Frontal cortex (tissue), 4 donors: Measurements from ENCODE around the gene ANAPC10. TPM values are rescaled to one million over a fixed set of nuclear protein-coding genes. Genes with fewer than 3 reads are reported as not detected.
A peak's percentile ranks its signal among the peaks of the same experiment; 100 is the strongest.
"Not testable (repeated sequence)": the region's sequence is repeated elsewhere in the genome, so short reads cannot be mapped to it uniquely, and the experiment has no call there.

ENCODE experiments used
- DNase-seq, 2 donors: peaks; one replicate each; pipeline ENCODE4 v3.0.0; 2012; ENCODE audit warnings: low spot score in 2 of 2
- FAIRE-seq: peaks from 2 replicates; lab custom pipeline; 2012; peaks lifted over from hg19 to GRCh38; lab: Jason Lieb, UNC
- total RNA-seq: library from RNA; depleted of rRNA; stranded (reverse); fragments of >200 nt; gene quantifications from one replicate; pipeline ENCODE4 v1.2.3, GENCODE V29; 2014
- donor health status: control.
- donor health status: control.
- donor health status: control.

ANAPC10 gene
- total RNA-seq = 29.3 TPM

- no peak for FAIRE-seq
- peak; percentile 73 to 74 for DNase-seq
These were observed at the start of gene ANAPC10, which contains the start of gene ABCE1 for GRCh38 chr4:145097821-145098674. ANAPC10 (minus strand) TSS chr4:145098196; CDS start chr4:145096099, 2,097 bp downstream. ABCE1 (plus strand) TSS chr4:145098311; CDS start chr4:145104413, 6,102 bp downstream.

DNA sequence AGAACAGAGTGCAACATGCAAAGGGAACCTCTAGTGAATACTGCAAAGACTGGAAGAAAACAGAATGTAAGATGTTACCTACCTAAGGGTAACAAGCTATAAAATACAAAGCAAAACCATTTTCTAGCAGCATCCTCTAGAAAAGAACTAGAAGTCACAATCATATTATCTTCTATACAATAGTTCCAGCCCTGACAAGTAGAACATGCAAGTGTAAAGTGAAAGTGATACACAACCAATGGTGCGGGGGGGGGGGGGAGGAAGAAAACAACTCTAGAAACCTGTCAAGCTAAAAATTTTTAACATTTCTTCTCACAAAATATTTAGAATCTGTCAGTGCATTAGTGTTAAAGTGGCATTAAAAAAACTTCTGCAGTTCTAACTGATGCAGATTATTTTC lies 38.2 kb upstream of the ANAPC10 start:
- DNase-seq, FAIRE-seq: not testable (repeated sequence)

GRCh38 chr4:145132511-145133098 lies 34.6 kb upstream of the ANAPC10 start:
- FAIRE-seq (no peak), DNase-seq (no peak)

DNA sequence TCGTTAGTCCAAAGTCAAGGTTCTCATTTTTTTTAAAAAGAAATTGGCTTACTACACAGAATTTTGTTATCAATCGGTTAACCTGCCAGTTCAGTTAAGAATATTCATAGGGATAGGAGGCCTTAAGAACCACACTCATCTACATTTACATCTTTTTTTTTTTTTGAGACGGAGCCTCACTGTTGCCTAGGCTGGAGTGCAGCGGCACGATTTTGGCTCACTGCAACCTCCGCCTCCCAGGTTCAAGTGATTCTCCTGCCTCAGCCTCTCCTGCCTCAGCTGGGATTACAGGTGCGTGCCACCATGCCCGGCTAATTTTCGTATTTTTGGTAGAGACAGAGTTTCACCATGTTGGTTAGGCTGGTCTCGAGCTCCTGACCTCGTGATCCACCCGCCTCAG lies 33.9 kb upstream of the ANAPC10 start:
- no peak for DNase-seq
- no peak for FAIRE-seq

- FAIRE-seq (no peak), DNase-seq (no peak)
These were observed 32.9 kb upstream of the ANAPC10 start for GRCh38 chr4:145130788-145131399.

GRCh38 chr4:145130130-145130529 lies 32.1 kb upstream of the ANAPC10 start:
- DNase-seq = no peak
- FAIRE-seq = no peak

- no peak for FAIRE-seq
- no peak for DNase-seq
These were observed 27.4 kb upstream of the ANAPC10 start for GRCh38 chr4:145125396-145125795.

DNA sequence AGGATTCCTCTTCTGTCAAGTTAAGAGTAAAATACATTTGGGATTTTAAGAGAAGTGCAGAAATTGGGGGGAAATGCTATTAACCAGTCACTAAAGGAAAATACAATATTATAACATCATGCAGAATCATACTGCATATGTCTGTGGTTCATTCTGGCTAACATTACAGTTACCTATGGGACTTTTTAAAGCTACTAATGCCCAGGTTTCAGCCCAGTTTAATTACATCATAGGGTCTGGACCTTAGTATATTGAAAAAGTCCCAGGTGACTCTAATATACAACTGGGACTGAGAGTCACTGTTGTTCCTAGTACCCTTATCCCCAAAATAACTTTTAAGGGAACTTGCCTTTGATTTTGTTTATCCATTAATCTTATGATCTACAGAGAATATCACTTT lies 10.1 kb upstream of the ANAPC10 start:
- FAIRE-seq (no peak), DNase-seq (no peak)

- no peak for FAIRE-seq
- no peak for DNase-seq
These were observed 9.1 kb upstream of the ANAPC10 start for GRCh38 chr4:145107126-145107525.

DNA sequence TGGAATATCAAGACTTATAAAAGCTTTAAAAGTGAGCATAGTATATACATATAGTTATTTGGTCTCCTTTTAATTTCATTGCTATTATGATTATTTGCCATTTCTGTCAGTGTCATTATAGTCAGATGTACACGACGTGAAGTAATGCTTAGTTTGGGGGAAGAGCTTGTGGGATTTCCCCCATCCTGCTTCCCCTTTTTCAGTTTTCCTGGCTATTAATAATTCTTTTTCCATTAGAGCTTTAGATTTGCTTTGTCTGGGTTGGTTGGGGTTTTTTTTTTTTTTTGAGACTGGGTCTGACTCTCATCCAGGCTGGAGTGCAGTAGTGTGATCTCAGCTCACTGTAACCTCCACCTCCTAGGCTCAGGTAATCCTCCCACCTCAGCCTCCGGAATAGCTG lies 5.5 kb upstream of the ANAPC10 start:
- no peak for FAIRE-seq

DNA sequence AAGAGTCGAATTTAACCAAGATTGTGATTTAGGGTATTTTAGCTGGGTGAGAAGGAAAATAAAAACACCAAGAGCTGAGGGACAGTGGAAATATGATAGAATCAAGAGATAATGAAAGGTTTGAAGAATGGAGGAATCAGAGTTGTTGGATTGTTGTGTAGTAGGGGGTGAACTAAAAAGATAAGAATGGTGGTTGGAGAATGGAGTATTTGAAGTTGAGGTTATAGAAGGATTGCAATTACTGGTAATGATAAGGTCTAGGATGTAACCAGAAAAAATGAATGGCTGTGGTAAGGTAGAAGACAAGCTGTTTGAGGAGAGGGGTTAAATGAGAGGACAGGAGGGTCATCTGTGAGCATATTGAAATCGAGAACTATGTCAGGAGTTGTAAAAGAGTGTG lies 4.6 kb upstream of the ANAPC10 start:
- no peak for DNase-seq
- no peak for FAIRE-seq

More for the DNA sequence above, 5.5 kb upstream of the ANAPC10 start:
- DNase-seq = no peak

GRCh38 chr4:145101091-145101490 lies 3.1 kb upstream of the ANAPC10 start:
- FAIRE-seq (no peak), DNase-seq (no peak)

- no peak for FAIRE-seq
These were observed 1.7 kb upstream of the ANAPC10 start for GRCh38 chr4:145099653-145100052.

DNA sequence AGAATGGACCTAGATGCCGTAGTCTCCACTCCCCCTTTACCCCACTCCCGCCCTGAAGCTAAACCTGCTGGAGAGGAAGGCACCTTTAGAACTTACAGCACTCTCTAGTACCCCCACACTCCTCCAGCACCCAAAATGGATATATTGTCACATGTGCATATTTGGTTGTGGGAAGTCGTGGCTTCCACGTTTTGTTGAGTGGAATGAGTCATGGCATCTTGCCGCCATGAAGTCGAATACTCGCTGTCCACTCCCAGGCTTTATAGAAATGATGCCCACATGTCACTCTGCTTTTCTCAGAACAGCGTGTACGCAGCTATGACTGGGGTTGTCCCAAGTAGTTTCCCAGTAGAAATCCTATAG lies 660 bp upstream of the ANAPC10 start:
- peak; percentile 31 to 47 for DNase-seq
- no peak for FAIRE-seq

More at GRCh38 chr4:145099653-145100052, 1.7 kb upstream of the ANAPC10 start:
- DNase-seq = no peak

DNA sequence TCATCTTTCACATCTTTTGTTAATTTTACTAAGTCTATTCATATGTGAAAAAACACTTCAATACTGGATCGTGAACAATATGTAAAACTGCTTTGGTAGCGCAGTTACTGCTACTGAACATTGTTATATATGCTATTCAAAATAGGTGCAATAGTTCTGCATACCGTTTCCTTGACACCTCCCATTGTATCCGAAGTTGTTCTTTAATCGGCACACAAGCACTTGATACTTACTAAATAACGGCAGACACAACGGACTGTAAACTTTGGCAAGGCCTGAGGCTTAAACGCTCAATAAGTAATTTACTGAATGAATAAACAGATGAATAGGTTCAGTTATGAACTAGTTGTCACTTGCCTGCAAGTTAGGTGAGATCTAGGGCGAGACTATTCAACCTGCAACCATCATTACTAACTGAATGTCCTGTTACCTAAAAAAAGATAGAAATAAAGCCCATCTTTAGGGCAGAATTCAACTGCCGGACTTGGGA lies 620 bp downstream of the ANAPC10 start:
- DNase-seq (no peak), FAIRE-seq (no peak)

- no peak for DNase-seq
- no peak for FAIRE-seq
These were observed 4.4 kb downstream of the ANAPC10 start for GRCh38 chr4:145093638-145094037.

GRCh38 chr4:145090380-145090779 lies 7.6 kb downstream of the ANAPC10 start:
- FAIRE-seq (no peak), DNase-seq (no peak)

GRCh38 chr4:145083891-145084605 lies 13.9 kb downstream of the ANAPC10 start:
- no peak for DNase-seq

GRCh38 chr4:145081756-145082155 lies 16.2 kb downstream of the ANAPC10 start:
- no peak for DNase-seq
- FAIRE-seq = no peak

More at GRCh38 chr4:145083891-145084605, 13.9 kb downstream of the ANAPC10 start:
- FAIRE-seq = no peak

- FAIRE-seq = no peak
- DNase-seq = no peak
These were observed 21.5 kb downstream of the ANAPC10 start for GRCh38 chr4:145076469-145076855.
